GM23338 (cell line): ENCODE measurements around the gene HES7. TPM values are rescaled to one million over a fixed set of nuclear protein-coding genes. Genes with fewer than 3 reads are reported as not detected.

Experiments used
- ATAC-seq: fragments of 200-7000 bp; cut with Tn5 transposase; 3 replicates; pipeline ENCODE4 v1.9.1; 2020
- DNase-seq: peaks from one replicate; pipeline ENCODE4 v3.0.0-alpha.2; 2015; ENCODE audit warnings: low spot score
- H2AFZ ChIP-seq: fragments of 200-600 bp; sonication (generic); 2 replicates; pipeline ENCODE4 v1.8.0; 2016; ENCODE audit warnings: antibody characterized with exemption, mild to moderate bottlenecking, moderate library complexity
- H3F3A ChIP-seq: fragments of 200-600 bp; sonication (generic); replicated peaks from 2 replicates; pipeline ENCODE4 v1.8.0; 2017; ENCODE audit warnings: antibody characterized with exemption, mixed run types, low read depth
- H3K27ac ChIP-seq: fragments of 200-600 bp; sonication (generic); 2 replicates; pipeline ENCODE4 v1.6.1; 2016; ENCODE audit warnings: low read depth
- H3K27me3 ChIP-seq: fragments of 200-600 bp; sonication (generic); 2 replicates; pipeline ENCODE4 v1.8.0; 2016; ENCODE audit warnings: mild to moderate bottlenecking, mixed run types, moderate library complexity; ENCODE audit not compliant: insufficient read depth
- H3K36me3 ChIP-seq: fragments of 200-600 bp; sonication (generic); 2 replicates; pipeline ENCODE4 v1.8.0; 2016; ENCODE audit warnings: mild to moderate bottlenecking; ENCODE audit not compliant: insufficient read depth
- H3K4me1 ChIP-seq: fragments of 200-600 bp; sonication (generic); 2 replicates; pipeline ENCODE4 v1.8.0; 2016; ENCODE audit warnings: mild to moderate bottlenecking, moderate library complexity; ENCODE audit not compliant: insufficient read depth
- H3K4me2 ChIP-seq: fragments of 200-600 bp; sonication (generic); 2 replicates; pipeline ENCODE4 v1.7.1; 2017; ENCODE audit warnings: mixed run types
- H3K4me3 ChIP-seq: fragments of 200-600 bp; sonication (generic); 2 replicates; pipeline ENCODE4 v1.6.1; 2016; ENCODE audit warnings: mixed run types
- H3K79me2 ChIP-seq: fragments of 200-600 bp; sonication (generic); replicated peaks from 2 replicates; pipeline ENCODE4 v1.8.0; 2017; ENCODE audit warnings: mild to moderate bottlenecking; ENCODE audit not compliant: insufficient read depth
- H3K9me2 ChIP-seq: fragments of 200-600 bp; sonication (generic); 2 replicates; pipeline ENCODE4 v1.8.0; 2017; ENCODE audit not compliant: insufficient read depth
- H4K20me1 ChIP-seq: fragments of 200-600 bp; sonication (generic); replicated peaks from 2 replicates; pipeline ENCODE4 v1.8.0; 2017; ENCODE audit warnings: mild to moderate bottlenecking; ENCODE audit not compliant: insufficient read depth
- H3K27ac Mint-ChIP-seq: 2 replicates; pipeline ENCODE4 v1.8.0; 2020; ENCODE audit warnings: inconsistent platforms, mild to moderate bottlenecking, moderate library complexity, mixed read lengths
- H3K27me3 Mint-ChIP-seq: 3 replicates; pipeline ENCODE4 v1.8.0; 2022; ENCODE audit warnings: low read depth, mild to moderate bottlenecking, moderate library complexity, mixed read lengths, inconsistent platforms; ENCODE audit not compliant: insufficient read depth, poor library complexity
- H3K36me3 Mint-ChIP-seq: 3 replicates; pipeline ENCODE4 v1.8.0; 2021; ENCODE audit warnings: low read depth, mild to moderate bottlenecking, inconsistent platforms, moderate library complexity, mixed read lengths
- H3K4me1 Mint-ChIP-seq: 3 replicates; pipeline ENCODE4 v1.8.0; 2020; ENCODE audit warnings: mild to moderate bottlenecking, inconsistent platforms, mixed read lengths
- H3K4me3 Mint-ChIP-seq: 3 replicates; pipeline ENCODE4 v1.8.0; 2021; ENCODE audit warnings: moderate library complexity, mild to moderate bottlenecking, inconsistent platforms, mixed read lengths
- H3K9me3 Mint-ChIP-seq: 3 replicates; pipeline ENCODE4 v1.8.0; 2020; ENCODE audit warnings: moderate library complexity, mild to moderate bottlenecking, inconsistent platforms, mixed read lengths
- CREB1 ChIP-seq: fragments of 250-450 bp; sonication (Bioruptor Pico); IDR thresholded peaks from 2 replicates; pipeline ENCODE4 v1.5.0; 2020; ENCODE audit warnings: low read depth, mild to moderate bottlenecking, moderate library complexity
- EZH2 ChIP-seq: fragments of 200-600 bp; sonication (generic); IDR thresholded peaks from one replicate; pipeline ENCODE4 v1.8.0; 2017; ENCODE audit warnings: antibody characterized with exemption, mild to moderate bottlenecking, low read depth; ENCODE audit not compliant: unreplicated experiment
- EZH2phosphoT487 ChIP-seq: fragments of 200-600 bp; sonication (generic); IDR thresholded peaks from one replicate; pipeline ENCODE4 v1.8.1; 2018; ENCODE audit warnings: antibody characterized with exemption; ENCODE audit not compliant: unreplicated experiment
- JUNB ChIP-seq: IDR thresholded peaks from one replicate; pipeline ENCODE4 v1.6.1; 2016; ENCODE audit warnings: antibody characterized with exemption; ENCODE audit not compliant: unreplicated experiment
- NANOG ChIP-seq: IDR thresholded peaks from 2 replicates; pipeline ENCODE4 v1.6.1; 2016; ENCODE audit warnings: antibody characterized with exemption, borderline replicate concordance
- POLR2AphosphoS5 ChIP-seq: IDR thresholded peaks from 2 replicates; pipeline ENCODE4 v1.6.1; 2016; ENCODE audit warnings: antibody characterized with exemption, low read depth
- STAT1 ChIP-seq: IDR thresholded peaks from one replicate; pipeline ENCODE4 v1.6.1; 2016; ENCODE audit warnings: antibody characterized with exemption; ENCODE audit not compliant: unreplicated experiment
- ZNF114 ChIP-seq: fragments of 250-450 bp; sonication (Bioruptor Pico); IDR thresholded peaks from 2 replicates; pipeline ENCODE4 v1.5.0; 2020; ENCODE audit warnings: mild to moderate bottlenecking, moderate library complexity
- ZNF331 ChIP-seq: fragments of 250-450 bp; sonication (Bioruptor Pico); IDR thresholded peaks from 2 replicates; pipeline ENCODE4 v1.5.0; 2020; ENCODE audit warnings: low read depth, mild to moderate bottlenecking, moderate library complexity
- polyA plus RNA-seq: library from polyadenylated mRNA; unstranded; fragments of >200 nt; fragmentation: Nextera tagmentation; extraction: Ambion mirVana; gene quantifications from 2 replicates; pipeline ENCODE4 v1.2.1, GENCODE V29; 2016
- total RNA-seq: library from RNA; depleted of rRNA; stranded (reverse); fragments of >200 nt; shearing (Covaris generic); gene quantifications from 2 replicates; pipeline ENCODE4 v1.2.3, GENCODE V29; 2014
- TF ChIP-seq, protein P1 (sequence below), 2 experiments: fragments of 200-600 bp in 1 of 2; sonication (generic) in 1 of 2; conservative IDR thresholded peaks; 2 replicates each; pipeline versions ENCODE4 v1.5.1 to v1.6.1; 2016 to 2017; ENCODE audit warnings: antibody characterized with exemption in 2 of 2, low read depth in 2 of 2, mild to moderate bottlenecking in 2 of 2, moderate library complexity in 1 of 2
- TF ChIP-seq, protein P2 (sequence below): IDR thresholded peaks from one replicate; pipeline ENCODE4 v1.6.1; 2018; ENCODE audit warnings: antibody characterized with exemption; ENCODE audit not compliant: unreplicated experiment
- TF ChIP-seq, protein P3 (sequence below): IDR thresholded peaks from 2 replicates; pipeline ENCODE4 v1.6.1; 2016; ENCODE audit warnings: antibody characterized with exemption
- TF ChIP-seq, protein P4 (sequence below): fragments of 250-450 bp; sonication (Bioruptor Pico); IDR thresholded peaks from 2 replicates; pipeline ENCODE4 v1.5.0; 2020; ENCODE audit warnings: mild to moderate bottlenecking, moderate library complexity

The HES7 gene
- total and polyA plus RNA-seq, 2 experiments from 2014 or later, result 0.14 TPM; not detected in 1

DNA sequence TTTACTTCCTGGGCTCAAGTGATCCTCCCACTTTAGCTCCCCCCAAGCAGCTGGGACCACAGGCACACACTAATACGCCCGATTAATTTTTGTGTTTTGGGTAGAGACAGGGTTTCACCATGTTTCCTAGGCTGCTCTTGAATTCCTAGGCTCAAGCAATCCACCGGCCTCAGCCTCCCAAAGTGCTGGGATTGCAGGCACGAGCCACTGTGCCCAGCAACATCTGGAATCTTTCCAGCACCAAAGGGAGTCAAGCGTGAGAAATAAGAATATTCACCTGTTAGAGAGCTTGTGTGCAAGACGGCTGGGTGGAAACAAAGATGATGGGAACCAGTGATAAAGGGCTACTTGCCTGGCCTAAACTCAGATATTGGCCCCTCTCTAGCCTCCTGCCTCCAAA is 22.2 kb downstream of the HES7 start:
- Histone ChIP-seq H2AFZ (no peak overlapping the region), H3K36me3 (no peaks in the 10 kb centered on the region), H3K27ac (no peak overlapping the region), H3K27me3 (no peaks in the 10 kb centered on the region; the same call in 1 of the 2 replicates), H3K79me2 (no peaks in the 10 kb centered on the region), H3K4me2 (no peak overlapping the region), H4K20me1 (no peaks in the 10 kb centered on the region), H3K9me2 (no peaks in the 10 kb centered on the region; the same call in 1 of the 2 replicates), H3K4me1 (no peaks in the 10 kb centered on the region), H3K4me3 (no peak overlapping the region), H3F3A (no peaks in the 10 kb centered on the region)
- H3K4me3 Mint-ChIP-seq, result no peak overlapping the region
- TF ChIP-seq, protein P1, sequence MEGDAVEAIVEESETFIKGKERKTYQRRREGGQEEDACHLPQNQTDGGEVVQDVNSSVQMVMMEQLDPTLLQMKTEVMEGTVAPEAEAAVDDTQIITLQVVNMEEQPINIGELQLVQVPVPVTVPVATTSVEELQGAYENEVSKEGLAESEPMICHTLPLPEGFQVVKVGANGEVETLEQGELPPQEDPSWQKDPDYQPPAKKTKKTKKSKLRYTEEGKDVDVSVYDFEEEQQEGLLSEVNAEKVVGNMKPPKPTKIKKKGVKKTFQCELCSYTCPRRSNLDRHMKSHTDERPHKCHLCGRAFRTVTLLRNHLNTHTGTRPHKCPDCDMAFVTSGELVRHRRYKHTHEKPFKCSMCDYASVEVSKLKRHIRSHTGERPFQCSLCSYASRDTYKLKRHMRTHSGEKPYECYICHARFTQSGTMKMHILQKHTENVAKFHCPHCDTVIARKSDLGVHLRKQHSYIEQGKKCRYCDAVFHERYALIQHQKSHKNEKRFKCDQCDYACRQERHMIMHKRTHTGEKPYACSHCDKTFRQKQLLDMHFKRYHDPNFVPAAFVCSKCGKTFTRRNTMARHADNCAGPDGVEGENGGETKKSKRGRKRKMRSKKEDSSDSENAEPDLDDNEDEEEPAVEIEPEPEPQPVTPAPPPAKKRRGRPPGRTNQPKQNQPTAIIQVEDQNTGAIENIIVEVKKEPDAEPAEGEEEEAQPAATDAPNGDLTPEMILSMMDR (conservative IDR thresholded peaks at IDR 0.05; ENCODE audit: low read depth in 2 of 2), result no peak
- TF ChIP-seq, protein P2, sequence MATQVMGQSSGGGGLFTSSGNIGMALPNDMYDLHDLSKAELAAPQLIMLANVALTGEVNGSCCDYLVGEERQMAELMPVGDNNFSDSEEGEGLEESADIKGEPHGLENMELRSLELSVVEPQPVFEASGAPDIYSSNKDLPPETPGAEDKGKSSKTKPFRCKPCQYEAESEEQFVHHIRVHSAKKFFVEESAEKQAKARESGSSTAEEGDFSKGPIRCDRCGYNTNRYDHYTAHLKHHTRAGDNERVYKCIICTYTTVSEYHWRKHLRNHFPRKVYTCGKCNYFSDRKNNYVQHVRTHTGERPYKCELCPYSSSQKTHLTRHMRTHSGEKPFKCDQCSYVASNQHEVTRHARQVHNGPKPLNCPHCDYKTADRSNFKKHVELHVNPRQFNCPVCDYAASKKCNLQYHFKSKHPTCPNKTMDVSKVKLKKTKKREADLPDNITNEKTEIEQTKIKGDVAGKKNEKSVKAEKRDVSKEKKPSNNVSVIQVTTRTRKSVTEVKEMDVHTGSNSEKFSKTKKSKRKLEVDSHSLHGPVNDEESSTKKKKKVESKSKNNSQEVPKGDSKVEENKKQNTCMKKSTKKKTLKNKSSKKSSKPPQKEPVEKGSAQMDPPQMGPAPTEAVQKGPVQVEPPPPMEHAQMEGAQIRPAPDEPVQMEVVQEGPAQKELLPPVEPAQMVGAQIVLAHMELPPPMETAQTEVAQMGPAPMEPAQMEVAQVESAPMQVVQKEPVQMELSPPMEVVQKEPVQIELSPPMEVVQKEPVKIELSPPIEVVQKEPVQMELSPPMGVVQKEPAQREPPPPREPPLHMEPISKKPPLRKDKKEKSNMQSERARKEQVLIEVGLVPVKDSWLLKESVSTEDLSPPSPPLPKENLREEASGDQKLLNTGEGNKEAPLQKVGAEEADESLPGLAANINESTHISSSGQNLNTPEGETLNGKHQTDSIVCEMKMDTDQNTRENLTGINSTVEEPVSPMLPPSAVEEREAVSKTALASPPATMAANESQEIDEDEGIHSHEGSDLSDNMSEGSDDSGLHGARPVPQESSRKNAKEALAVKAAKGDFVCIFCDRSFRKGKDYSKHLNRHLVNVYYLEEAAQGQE, result no peak
- TF ChIP-seq EZH2 (no peak), CREB1 (CRISPR knock-in tag) (no peak), ZNF331 (CRISPR knock-in tag) (no peak), EZH2phosphoT487 (no peak), ZNF114 (no peak), JUNB (no peak), STAT1 (no peak), NANOG (no peak), POLR2AphosphoS5 (no peak)
- TF ChIP-seq, protein P3, sequence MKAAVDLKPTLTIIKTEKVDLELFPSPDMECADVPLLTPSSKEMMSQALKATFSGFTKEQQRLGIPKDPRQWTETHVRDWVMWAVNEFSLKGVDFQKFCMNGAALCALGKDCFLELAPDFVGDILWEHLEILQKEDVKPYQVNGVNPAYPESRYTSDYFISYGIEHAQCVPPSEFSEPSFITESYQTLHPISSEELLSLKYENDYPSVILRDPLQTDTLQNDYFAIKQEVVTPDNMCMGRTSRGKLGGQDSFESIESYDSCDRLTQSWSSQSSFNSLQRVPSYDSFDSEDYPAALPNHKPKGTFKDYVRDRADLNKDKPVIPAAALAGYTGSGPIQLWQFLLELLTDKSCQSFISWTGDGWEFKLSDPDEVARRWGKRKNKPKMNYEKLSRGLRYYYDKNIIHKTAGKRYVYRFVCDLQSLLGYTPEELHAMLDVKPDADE, result no peak
- TF ChIP-seq, protein P4, sequence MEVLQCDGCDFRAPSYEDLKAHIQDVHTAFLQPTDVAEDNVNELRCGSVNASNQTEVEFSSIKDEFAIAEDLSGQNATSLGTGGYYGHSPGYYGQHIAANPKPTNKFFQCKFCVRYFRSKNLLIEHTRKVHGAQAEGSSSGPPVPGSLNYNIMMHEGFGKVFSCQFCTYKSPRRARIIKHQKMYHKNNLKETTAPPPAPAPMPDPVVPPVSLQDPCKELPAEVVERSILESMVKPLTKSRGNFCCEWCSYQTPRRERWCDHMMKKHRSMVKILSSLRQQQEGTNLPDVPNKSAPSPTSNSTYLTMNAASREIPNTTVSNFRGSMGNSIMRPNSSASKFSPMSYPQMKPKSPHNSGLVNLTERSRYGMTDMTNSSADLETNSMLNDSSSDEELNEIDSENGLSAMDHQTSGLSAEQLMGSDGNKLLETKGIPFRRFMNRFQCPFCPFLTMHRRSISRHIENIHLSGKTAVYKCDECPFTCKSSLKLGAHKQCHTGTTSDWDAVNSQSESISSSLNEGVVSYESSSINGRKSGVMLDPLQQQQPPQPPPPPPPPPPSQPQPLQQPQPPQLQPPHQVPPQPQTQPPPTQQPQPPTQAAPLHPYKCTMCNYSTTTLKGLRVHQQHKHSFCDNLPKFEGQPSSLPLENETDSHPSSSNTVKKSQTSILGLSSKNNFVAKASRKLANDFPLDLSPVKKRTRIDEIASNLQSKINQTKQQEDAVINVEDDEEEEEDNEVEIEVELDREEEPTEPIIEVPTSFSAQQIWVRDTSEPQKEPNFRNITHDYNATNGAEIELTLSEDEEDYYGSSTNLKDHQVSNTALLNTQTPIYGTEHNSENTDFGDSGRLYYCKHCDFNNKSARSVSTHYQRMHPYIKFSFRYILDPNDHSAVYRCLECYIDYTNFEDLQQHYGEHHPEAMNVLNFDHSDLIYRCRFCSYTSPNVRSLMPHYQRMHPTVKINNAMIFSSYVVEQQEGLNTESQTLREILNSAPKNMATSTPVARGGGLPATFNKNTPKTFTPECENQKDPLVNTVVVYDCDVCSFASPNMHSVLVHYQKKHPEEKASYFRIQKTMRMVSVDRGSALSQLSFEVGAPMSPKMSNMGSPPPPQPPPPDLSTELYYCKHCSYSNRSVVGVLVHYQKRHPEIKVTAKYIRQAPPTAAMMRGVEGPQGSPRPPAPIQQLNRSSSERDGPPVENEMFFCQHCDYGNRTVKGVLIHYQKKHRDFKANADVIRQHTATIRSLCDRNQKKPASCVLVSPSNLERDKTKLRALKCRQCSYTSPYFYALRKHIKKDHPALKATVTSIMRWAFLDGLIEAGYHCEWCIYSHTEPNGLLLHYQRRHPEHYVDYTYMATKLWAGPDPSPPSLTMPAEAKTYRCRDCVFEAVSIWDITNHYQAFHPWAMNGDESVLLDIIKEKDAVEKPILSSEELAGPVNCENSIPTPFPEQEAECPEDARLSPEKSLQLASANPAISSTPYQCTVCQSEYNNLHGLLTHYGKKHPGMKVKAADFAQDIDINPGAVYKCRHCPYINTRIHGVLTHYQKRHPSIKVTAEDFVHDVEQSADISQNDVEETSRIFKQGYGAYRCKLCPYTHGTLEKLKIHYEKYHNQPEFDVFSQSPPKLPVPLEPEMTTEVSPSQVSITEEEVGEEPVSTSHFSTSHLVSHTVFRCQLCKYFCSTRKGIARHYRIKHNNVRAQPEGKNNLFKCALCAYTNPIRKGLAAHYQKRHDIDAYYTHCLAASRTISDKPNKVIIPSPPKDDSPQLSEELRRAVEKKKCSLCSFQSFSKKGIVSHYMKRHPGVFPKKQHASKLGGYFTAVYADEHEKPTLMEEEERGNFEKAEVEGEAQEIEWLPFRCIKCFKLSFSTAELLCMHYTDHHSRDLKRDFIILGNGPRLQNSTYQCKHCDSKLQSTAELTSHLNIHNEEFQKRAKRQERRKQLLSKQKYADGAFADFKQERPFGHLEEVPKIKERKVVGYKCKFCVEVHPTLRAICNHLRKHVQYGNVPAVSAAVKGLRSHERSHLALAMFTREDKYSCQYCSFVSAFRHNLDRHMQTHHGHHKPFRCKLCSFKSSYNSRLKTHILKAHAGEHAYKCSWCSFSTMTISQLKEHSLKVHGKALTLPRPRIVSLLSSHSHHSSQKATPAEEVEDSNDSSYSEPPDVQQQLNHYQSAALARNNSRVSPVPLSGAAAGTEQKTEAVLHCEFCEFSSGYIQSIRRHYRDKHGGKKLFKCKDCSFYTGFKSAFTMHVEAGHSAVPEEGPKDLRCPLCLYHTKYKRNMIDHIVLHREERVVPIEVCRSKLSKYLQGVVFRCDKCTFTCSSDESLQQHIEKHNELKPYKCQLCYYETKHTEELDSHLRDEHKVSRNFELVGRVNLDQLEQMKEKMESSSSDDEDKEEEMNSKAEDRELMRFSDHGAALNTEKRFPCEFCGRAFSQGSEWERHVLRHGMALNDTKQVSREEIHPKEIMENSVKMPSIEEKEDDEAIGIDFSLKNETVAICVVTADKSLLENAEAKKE (CRISPR knock-in tag), result no peak
- H3K4me1 Mint-ChIP-seq, result peaks cover 9% of the 10 kb centered on the region
- DNase-seq (no peak), ATAC-seq (no peak)
- H3K27me3 Mint-ChIP-seq, result peaks cover 9% of the 10 kb centered on the region
- H3K9me3 Mint-ChIP-seq, result no peaks in the 10 kb centered on the region
- no peak overlapping the region for H3K27ac Mint-ChIP-seq
- H3K36me3 Mint-ChIP-seq, result no peaks in the 10 kb centered on the region
